Heart right ventricle (tissue), 16 donors: ENCODE measurements around the gene LRSAM1. TPM values are rescaled to one million over a fixed set of nuclear protein-coding genes. Genes with fewer than 3 reads are reported as not detected.

Source experiments
- ATAC-seq, 8 donors: fragments of 200-7000 bp; cut with Tn5 transposase; one replicate each; pipeline ENCODE4 v1.9.1; 2020; ENCODE audit warnings: mild to moderate bottlenecking in 8 of 8, moderate library complexity in 8 of 8, moderate number of reproducible peaks in 1 of 8
- DNase-seq, 2 donors: peaks; one replicate each; pipeline ENCODE4 v3.0.0-alpha.2; 2020
- H3K27ac ChIP-seq, 10 donors: fragments of 200-600 bp; sonication (generic) in 2 of 10; one replicate each; pipeline versions ENCODE4 v1.5.0 to v1.8.0; 2020 to 2022; ENCODE audit warnings: mild to moderate bottlenecking in 3 of 10
- H3K27me3 ChIP-seq, 7 donors: fragments of 200-600 bp; one replicate each; pipeline ENCODE4 v1.8.0; 2021 to 2022; ENCODE audit warnings: mild to moderate bottlenecking in 2 of 7
- H3K36me3 ChIP-seq, 9 donors: fragments of 200-600 bp; sonication (generic) in 1 of 9; one replicate each; pipeline versions ENCODE4 v1.5.0 to v1.8.0; 2020 to 2022; ENCODE audit warnings: mild to moderate bottlenecking in 2 of 9
- H3K4me1 ChIP-seq, 9 donors: fragments of 200-600 bp; sonication (generic) in 1 of 9; one replicate each; pipeline versions ENCODE4 v1.5.0 to v1.8.0; 2020 to 2022; ENCODE audit warnings: mild to moderate bottlenecking in 4 of 9
- H3K4me3 ChIP-seq, 10 donors: fragments of 200-600 bp; sonication (generic) in 2 of 10; one replicate each; pipeline versions ENCODE4 v1.5.0 to v1.8.0; 2020 to 2022; ENCODE audit warnings: mild to moderate bottlenecking in 7 of 10, moderate library complexity in 2 of 10
- H3K9me3 ChIP-seq, 11 donors: fragments of 200-600 bp in 10 of 11; sonication (generic) in 2 of 11; one replicate each; pipeline versions ENCODE4 v1.5.0 to v1.8.0; 2013 to 2022; ENCODE audit warnings: mild to moderate bottlenecking in 2 of 11, control low read depth in 1 of 11, moderate library complexity in 1 of 11
- CTCF ChIP-seq, 9 donors: fragments of 200-600 bp; sonication (generic) in 2 of 9; IDR thresholded peaks; one replicate each; pipeline versions ENCODE4 v1.5.0 to v1.8.0; 2021 to 2022; ENCODE audit warnings: antibody characterized with exemption in 9 of 9, mild to moderate bottlenecking in 5 of 9, moderate library complexity in 1 of 9
- WGBS, 2 donors: extraction: QIAGEN DNeasy Blood & Tissue Kit; methylation state at CpG; one replicate each; pipeline ENCODE4 v1.1.7; 2013; ENCODE audit warnings: inconsistent platforms in 1 of 2; 5-methylcytosine and 5-hydroxymethylcytosine counted together
- intact Hi-C, 10 donors: fragments of 100-400 bp; cut with DNase I; formaldehyde crosslinking; loops; one replicate each; pipeline versions ENCODE4 v1.11.1 to v1.14.2; 2022
- polyA plus RNA-seq, 2 donors: library from polyadenylated mRNA; stranded (reverse); fragments of 200-250 nt; gene quantifications; one replicate each; pipeline ENCODE4 v1.2.3, GENCODE V29; 2013
- total RNA-seq, 10 donors: library from RNA; stranded (reverse); fragmentation: NEBNext Ultra II Directional in 3 of 10; extraction: Animal tissue kit (Norgen Biotek cat#: 25700) in 3 of 10; gene quantifications; one replicate each; pipeline versions ENCODE4 v1.2.1 to v1.2.4, GENCODE V29; 2021 to 2023
- donor health status: Arrhythmogenic right ventricular cardiomyopathy.
- donor health status: ischemic (EF 13 %, LVEDD 7.1; RV severe dilation, severe dysfunction).
- donor health status: healthy with polysubstance abuse.
- donor health status: DM: no; HTN: yes; CAD: no.
- donor health status: DM: no; HTN: no; CAD: no.
- donor health status: ischemic (EF 25% LVEDD 6.9; RV normal size, moderate dysfunction).
- donor health status: ischemic (EF 25% LVEDD 5.7; RV mildly dilated, moderate dysfunction).
- donor health status: healthy.
- donor health status: DM: yes; HTN: yes; CAD: no.
- donor health status: Ischemic cardiomyopathy.
- donor health status: ischemic (EF 35%, LVEDD 5.7; RV mildly dilated, moderate dysfunction).
- donor health status: nonischemic (EF 11% LVEDD 7.7; RV severe dilation, severe dysfunction).
- donor health status: DM: yes; HTN: yes; CAD: no.
- donor health status: PGD.
- donor health status: ischemic (EF 29% LVEDD 5.4; RV normal size, mild dysfunction).
- donor health status: nonischemic (EF 23%, LVEDD 6.1; RV moderate dilation, normal function).

LRSAM1 gene
- total and polyA plus RNA-seq, 12 donors: 21.2 to 59.9 (median 29.5) TPM

- DNase-seq (no peak), ATAC-seq (no peak)
- Histone ChIP-seq H3K9me3 (no peaks in the 10 kb centered on the region), H3K27ac (no peak overlapping the region), H3K4me3 (no peak overlapping the region), H3K4me1 (peaks cover 13 to 48% (median 36%) of the 10 kb centered on the region in 9 donors), H3K27me3 (no peaks in the 10 kb centered on the region), H3K36me3 (peaks cover 0 to 51% (median 18%) of the 10 kb centered on the region in 9 donors)
- WGBS, 2 donors: 86 to 91% methylated on average over 2 of the region's 2 CpGs
- TF ChIP-seq CTCF (IDR thresholded peaks at IDR 0.05): no peak
- intact Hi-C loops: loop anchor here in 2 of 10 donors (10.0 kb wide), 1 partner anchor 202 kb away; no protein-coding TSS in a partner anchor
Observed at GRCh38 chr9:127426756-127427155, 24.6 kb upstream of the LRSAM1 start.

- no peak overlapping the region for H3K27ac ChIP-seq
- 85 to 87% methylated on average over 3 of the region's 3 CpGs for WGBS, 2 donors
- peaks cover 0 to 64% (median 21%) of the 10 kb centered on the region in 9 donors for H3K36me3 ChIP-seq
- DNase-seq (no peak), ATAC-seq (no peak)
- peaks cover 7 to 35% (median 21%) of the 10 kb centered on the region in 9 donors for H3K4me1 ChIP-seq
- TF ChIP-seq CTCF (IDR thresholded peaks at IDR 0.05): no peak
- H3K27me3 ChIP-seq: no peaks in the 10 kb centered on the region
- no peak overlapping the region for H3K4me3 ChIP-seq
- H3K9me3 ChIP-seq: no peaks in the 10 kb centered on the region
- intact Hi-C loops: loop anchor here in 2 of 10 donors (1.0 to 10.0 kb wide), 2 partner anchors 25 to 204 kb away; no protein-coding TSS in a partner anchor
Observed at GRCh38 chr9:127428348-127428747, 23.0 kb upstream of the LRSAM1 start.

- intact Hi-C loops: no loop called here
- Histone ChIP-seq H3K9me3 (no peaks in the 10 kb centered on the region), H3K27ac (no peak overlapping the region), H3K27me3 (no peaks in the 10 kb centered on the region), H3K36me3 (peaks cover 1 to 84% (median 40%) of the 10 kb centered on the region in 9 donors), H3K4me1 (peaks cover 2 to 26% (median 10%) of the 10 kb centered on the region in 9 donors), H3K4me3 (no peak overlapping the region)
- WGBS, 2 donors: 94 to 96% methylated on average over 8 of the region's 8 CpGs
- ATAC-seq: no peak
- DNase-seq: no peak
- no peak for TF ChIP-seq CTCF (IDR thresholded peaks at IDR 0.05)
Observed at GRCh38 chr9:127430415-127430814, 20.9 kb upstream of the LRSAM1 start.

GRCh38 chr9:127437497-127438264, 13.6 kb upstream of the LRSAM1 start:
- Histone ChIP-seq H3K36me3 (peaks cover 10 to 100% (median 87%) of the 10 kb centered on the region in 9 donors), H3K27ac (no peak overlapping the region), H3K27me3 (no peaks in the 10 kb centered on the region), H3K9me3 (no peaks in the 10 kb centered on the region), H3K4me1 (no peaks in the 10 kb centered on the region), H3K4me3 (no peak overlapping the region)
- TF ChIP-seq CTCF (IDR thresholded peaks at IDR 0.05): no peak
- ATAC-seq (no peak), DNase-seq (no peak)
- intact Hi-C loops: loop anchor here in 1 of 10 donors (5.0 kb wide), 1 partner anchor 1090 kb away; no protein-coding TSS in a partner anchor
- WGBS, 2 donors: 87 to 90% methylated on average over 12 of the region's 12 CpGs
